Activated CD8-positive, alpha-beta memory T cell treated with anti-CD3 and anti-CD28 coated beads, Interleukin-2, amount 50 U/mL, for 1 hour (primary cell): Measurements from ENCODE around the gene HSFX3.
"Not testable (repeated sequence)": the region's sequence is repeated elsewhere in the genome, so short reads cannot be mapped to it uniquely, and the experiment has no call there.

ENCODE experiments used
- DNase-seq: peaks from one replicate; pipeline ENCODE4 v3.0.0-alpha.2; 2020; ENCODE audit errors: extremely low read depth

The HSFX3 gene, protein sequence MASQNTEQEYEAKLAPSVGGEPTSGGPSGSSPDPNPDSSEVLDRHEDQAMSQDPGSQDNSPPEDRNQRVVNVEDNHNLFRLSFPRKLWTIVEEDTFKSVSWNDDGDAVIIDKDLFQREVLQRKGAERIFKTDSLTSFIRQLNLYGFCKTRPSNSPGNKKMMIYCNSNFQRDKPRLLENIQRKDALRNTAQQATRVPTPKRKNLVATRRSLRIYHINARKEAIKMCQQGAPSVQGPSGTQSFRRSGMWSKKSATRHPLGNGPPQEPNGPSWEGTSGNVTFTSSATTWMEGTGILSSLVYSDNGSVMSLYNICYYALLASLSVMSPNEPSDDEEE

DNA sequence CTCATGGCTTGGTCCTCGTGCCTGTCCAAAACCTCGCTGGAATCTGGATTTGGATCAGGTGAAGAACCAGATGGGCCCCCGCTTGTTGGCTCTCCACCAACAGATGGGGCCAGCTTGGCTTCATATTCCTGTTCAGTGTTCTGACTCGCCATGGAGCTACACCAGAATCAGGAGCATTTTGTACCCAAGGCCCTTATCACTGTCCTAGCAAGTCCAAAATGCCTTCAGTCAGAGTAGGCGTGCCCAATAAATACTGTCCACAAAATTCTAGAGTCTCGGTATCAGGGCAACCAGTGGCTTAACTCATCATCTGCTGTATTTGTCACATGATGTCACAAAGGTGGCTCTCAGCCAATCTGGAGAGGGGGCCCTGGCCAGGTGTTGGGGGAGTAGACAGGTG, at the start of gene HSFX3:
Gene HSFX3 (minus strand): TSS at position 224 of the 400 bp plus-strand sequence. CDS start 72 bp downstream, at position 152.
- DNase-seq: not testable (repeated sequence)

DNA sequence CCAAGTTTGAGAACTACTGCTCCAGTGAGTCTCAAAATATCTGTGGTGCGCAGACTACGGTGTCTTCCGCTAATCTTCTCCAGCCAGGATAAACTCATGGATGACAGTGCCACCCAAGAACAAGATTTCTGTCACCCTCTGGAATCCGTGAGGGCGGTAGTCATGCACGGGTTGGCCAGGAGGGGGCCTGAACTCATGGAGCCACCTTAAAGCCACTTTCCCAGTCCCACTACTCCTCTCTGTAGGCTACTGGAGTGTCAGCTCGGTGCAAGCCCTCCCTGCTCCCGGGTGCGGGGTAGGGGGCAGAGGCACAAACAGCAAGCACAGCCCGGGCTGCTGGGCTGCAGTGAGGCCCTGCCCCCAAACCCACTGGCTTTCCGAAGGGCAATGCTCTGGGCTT, 48.9 kb upstream of the HSFX3 start:
- not testable (repeated sequence) for DNase-seq

DNA sequence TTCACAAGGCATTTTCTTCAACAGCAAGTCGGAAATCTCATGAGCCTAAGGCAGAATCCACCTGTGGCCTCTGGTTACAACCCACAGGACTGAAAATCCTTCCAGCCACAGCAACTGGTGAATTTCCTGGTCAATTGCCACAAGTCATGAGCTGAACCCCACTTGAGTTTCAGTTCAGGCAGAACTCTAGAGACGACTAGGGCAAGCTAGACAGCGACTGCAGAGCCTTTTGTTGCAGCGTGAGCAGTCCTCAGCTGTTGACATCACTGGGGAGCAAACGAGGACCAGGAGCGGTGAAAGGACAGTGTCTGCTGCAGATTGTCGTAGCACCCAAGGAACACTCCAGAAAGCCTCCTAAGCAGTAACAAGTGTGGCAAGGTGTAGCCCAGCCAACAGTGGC, 46.2 kb upstream of the HSFX3 start:
- not testable (repeated sequence) for DNase-seq

DNA sequence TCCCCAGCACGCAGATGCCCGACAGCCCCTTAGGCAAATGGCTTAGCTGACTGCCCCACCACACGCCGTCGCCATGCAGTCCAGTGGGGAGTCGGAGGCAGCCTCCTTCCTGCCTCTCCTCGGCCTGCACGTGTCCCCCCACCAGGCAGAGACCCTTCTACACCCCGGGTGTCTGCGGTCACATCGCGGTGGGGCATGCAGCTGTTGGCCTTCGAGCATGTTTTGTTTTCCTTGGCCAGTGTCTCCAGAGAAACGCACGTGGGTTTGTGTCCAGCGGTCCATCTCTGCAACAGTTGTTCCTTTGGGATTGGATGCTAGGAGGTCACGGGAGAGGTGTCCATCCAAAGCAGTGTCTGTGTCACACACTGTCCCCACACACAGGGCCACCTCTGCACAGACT, 45.5 kb upstream of the HSFX3 start, which contains the start of gene HSFX2:
Gene HSFX2 (minus strand): TSS at position 101 of the 400 bp plus-strand sequence. CDS start 614 bp downstream, outside the sequence.
- not testable (repeated sequence) for DNase-seq

DNA sequence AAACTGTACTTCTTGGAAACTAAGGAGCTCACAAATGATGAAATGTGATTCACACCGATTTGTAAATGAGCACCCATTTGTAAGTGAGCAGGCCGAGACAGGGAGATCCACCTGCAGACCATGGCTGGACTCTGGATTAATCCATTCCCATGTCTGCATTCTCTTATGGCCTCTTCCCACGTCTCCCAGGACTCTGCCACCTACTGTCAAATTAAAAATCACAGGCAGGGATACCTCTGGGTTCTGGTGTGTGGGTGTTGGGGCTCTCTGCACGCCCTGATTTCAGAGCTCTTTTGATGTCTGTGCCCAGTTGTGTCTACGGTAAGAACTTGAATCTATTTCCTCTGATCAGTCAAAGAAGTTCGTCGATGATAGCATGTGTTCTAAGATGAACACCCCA, 41.3 kb upstream of the HSFX3 start:
- DNase-seq: not testable (repeated sequence)

DNA sequence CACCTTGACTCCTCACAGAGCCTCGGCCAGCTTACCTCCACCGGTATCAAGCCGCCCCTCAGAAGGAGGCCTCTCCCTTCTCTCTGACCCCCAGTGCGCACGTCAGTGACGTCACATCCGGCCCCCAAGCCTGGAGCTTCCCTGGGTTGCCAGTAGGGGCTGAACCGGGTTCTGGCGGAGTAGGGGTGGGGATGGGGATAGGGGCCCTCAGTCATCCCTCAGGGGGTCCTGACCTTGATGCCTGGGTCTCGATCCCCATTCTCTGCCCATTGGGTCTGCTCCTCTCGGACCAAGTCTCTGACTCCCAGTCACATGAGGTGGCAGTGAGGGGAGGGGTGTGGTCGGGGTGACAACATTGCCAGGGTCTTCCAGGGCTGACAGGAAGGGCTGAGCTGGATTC, 37.6 kb upstream of the HSFX3 start, which contains the start of gene MAGEA9B:
Gene MAGEA9B (minus strand): TSS at position 101 of the 400 bp plus-strand sequence. CDS start 4,280 bp downstream, outside the sequence.
- not testable (repeated sequence) for DNase-seq

DNA sequence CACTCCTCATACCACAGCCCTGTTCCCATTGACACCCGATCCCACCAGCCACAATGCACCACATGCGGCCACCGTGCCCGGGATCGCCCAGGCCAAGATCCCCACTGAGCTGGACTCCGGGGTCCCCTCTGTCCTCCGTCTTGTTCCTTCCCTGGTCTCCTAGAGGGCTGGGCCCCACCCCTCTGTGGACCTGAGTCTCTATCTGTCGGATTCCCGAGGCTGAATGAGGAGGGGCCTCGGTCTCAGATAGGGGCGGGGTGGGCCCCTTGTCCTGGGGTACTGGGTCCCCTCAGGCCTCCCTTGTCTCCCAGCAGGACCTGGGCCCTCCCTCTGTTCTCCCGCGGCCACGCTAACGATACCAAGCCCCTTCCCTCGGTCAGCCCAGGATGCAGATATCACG, 35.9 kb upstream of the HSFX3 start:
- DNase-seq: not testable (repeated sequence)

DNA sequence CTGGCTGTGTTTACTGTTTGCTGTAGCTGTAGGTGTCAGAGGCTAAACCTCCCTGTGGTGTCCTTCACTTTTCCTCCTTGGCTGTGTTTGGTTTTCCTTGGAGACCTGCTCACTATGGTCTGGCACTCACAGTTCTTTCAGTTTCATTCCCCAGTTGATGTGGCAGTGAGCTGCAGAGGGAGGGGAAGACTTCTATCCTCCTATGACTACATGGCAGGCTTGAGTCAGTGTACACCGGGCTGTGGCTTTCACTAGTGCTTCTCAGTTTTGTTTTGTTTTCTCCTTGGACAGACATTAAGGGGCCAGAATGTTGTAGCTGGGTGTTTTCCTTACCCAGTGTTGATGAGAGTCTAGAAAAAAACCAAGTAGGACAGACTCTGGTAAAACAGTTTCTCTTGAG, 23.7 kb upstream of the HSFX3 start:
- not testable (repeated sequence) for DNase-seq

DNA sequence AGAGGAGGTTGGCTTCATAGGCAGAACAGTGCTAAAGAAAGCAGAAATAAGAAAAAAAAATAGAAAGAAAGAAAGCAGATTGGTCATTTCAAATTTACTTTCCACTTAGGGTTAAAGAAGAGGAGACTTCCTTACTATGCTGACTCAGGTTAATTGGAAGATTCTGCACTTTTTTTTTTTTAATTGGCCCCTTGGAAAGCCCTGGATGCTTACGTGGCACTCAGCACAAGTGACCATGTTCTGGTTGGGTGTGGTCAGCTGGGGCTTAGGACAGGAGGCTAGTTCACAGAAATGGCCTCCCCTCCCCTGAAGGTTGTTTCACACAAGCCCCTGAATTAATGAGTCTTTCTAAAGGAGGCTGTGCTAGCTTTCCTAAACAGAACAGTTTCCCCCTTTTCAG, 23.0 kb upstream of the HSFX3 start:
- DNase-seq: no peak

DNA sequence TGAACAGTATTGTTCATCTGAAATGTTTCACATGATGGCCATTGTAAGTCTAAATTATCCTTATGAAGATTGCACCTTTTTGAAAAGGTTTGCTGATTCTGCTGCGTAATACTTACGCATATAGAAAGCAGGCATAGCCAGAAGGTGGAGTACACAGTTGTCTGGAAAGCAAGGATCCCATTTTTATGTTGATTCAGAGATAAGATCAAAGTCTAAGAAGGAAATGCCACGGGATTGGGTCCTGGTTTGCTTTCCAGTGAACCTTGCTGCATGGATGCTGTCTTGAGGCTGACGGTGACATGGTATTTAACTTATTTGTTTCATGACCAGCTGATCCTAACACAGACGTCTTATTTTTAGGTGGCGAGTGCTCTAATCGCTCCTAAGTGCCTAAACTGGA, 22.0 kb upstream of the HSFX3 start:
- DNase-seq: no peak

DNA sequence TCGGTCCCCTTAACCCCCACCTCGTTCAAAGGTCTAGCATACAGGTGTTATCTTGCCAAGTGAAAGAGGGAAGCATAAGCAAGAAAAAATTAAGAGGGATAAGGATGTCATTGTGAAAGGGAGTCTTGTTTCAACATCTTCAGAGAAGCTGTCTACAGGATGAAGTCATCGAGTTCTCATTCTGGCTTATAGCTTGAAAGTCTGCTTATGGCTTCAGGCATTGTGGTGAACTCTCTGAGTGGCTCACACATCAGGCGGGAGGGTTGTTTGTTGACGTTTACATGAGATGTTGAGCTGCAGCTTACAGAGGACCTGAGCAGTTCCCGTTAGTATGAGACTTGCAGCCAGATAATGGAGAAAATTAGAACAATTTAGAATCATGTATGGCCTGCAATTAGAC, 20.9 kb upstream of the HSFX3 start:
- DNase-seq: no peak

DNA sequence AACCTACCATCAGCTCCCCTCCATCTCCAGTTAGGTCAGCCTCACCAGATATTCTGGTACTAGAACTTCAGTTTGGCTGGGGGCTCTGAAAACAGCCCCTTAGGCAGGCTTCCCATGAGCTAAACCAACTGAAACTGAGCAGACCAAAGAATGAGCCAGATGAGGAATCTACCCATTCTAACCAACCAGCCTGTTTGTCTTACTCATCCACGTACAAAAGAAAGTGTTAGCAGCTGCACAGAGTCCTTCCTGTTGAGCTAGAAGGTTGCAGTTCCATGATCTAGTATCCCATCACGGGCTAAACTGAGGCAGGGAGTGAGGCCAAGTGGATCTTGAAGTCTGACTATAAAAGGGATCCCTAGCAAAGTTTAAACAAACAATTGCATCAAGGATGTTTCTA, 20.0 kb upstream of the HSFX3 start:
- DNase-seq: no peak

DNA sequence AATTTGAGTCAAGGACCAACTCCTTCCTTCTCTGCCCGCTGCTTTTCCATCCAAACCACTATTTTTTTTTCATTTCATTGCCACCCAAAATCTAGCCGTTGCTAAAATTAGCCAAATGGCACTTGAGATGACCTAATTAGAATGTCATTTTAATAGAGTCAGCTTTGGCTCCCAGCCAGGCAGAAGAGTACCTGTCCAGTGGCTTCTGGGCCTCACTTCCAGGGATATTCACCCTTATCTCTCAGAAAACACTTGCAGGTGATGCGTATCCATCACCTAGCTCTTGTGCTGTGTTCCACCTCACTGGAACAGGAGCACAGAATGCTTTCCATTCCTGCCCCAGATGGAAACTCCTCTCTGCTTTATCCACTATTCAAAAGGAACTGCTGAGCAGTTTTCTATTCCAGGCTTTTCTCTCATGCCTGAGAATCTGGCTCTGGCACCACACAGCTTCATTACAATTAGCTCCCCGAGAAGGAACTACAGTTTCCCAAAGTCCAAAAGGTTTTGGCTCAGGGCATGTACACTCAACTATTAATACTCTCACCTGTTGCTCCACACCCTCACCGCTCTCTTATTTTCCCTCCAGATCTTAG, 19.1 kb upstream of the HSFX3 start:
- no peak for DNase-seq

DNA sequence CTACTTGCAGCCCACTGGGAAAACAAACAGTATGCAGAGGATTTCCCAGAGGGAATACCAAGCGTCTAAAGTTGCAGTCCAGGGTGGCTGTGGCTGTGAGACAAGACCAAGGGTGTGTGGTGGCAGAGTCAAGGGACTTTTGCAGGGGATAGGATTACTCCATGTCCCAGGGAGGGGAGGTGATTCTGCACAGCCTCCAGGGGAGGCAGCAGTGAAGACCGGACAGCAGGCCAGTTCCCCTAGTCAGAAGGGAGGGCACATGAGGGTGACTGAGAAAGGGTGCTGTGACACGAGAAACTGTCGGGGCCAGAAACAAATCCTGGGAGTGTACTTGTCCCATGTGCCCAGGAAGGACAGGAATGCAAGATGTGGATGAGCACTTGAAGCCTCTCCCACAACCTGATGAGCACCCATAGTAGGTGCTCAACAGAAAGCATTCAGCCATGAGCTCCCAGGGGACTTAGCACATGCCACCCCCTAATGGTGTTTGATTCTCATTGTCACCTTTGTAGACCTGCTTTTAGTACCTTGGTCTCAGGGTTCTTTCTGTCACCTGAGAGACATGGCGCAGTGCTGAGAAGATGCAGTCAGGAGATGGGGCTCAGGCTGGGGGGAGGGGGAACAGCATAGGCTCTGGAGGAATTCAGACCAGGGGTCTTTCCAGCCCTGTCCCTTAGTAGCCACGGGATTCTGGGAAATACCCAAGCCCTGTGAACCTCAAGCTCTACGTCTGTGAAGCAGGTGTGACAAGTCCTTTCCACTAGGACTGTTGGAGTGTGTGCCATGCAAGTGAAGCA, 18.1 kb upstream of the HSFX3 start:
- DNase-seq: no peak

DNA sequence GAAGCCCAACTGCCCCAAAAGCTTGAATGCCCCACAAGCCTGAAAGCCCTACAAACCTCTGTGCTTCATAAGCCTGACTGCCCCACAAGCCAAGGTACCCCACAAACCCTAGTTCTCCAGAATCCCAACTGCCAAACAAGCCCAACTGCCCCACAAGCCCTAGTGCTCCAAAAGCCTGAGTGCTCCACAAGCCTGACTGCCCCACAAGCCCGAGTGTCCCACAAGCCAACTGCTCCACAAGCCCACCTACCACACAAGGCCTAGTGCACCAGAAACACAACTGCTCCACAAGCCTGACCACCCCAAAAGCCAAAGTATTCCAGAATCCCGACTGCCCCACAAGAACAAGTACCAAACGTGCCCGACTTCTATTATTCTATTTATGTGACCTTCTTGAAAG, 13.6 kb upstream of the HSFX3 start:
- no peak for DNase-seq

DNA sequence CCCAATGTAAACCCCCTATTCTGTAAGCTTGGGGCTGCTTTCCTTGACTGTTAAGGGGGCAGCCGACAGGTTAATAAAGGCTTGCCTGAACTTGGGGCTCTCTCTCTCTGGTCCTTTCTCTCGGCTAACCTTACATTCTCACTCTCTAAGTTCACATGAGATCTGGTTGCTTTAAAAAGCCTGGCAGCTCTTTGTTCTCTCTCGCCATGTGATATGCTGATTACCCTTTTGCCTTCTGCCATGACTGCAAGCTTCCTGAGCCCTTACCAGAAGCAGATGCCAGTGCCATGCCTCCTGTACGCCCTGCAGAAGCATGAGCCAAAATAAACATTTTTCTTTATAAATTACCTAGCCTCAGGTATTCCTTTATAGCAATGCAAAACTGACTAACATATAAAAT, 5.5 kb upstream of the HSFX3 start:
- not testable (repeated sequence) for DNase-seq

DNA sequence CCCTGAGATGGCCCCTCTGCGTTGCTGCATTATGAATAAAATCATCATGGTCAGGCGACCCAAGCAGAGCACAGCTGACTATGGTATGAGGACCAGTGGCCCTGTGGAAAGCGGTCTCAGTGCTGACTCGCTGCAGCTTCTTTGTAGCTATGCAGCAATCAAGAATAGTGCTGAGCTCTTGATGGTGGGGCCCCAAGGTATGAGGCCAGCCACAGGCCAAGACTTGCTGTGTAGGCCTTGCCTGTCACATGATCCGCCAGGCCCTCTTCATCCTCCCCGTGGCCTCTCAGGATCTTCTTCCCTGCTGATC, 2.2 kb upstream of the HSFX3 start:
- not testable (repeated sequence) for DNase-seq

DNA sequence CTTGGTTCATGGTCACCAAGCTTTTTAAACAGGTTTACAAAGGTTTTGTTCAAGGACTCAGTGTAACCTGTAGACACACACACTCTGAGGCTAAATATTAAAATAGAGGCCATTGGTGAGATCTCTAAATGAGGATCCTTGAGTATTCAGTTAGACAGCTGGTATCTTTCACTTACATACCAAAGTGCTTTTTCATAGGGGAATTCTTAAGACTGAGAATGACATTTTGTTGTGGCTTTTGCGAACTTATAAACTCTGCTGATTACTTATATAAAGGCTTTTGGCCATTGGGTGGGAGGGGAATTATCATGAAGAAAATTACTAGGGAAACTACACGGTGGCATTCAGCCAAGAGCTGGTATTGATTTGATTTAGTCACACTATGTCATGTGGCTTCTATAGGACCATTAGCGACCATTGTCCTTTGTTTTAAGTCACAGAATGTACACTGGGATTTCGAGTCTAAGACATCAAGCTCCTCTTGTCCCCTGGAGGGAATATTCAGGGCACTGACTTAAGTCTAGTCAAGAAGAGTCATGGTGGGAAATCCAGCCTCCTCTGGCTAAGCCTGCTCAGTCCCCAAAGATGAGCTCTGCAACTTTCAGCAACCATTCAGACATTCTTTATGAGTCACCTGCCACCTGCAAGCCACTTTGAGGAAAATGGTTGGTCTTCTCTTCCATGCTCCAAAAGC, 1.7 kb upstream of the HSFX3 start:
- DNase-seq: not testable (repeated sequence)

DNA sequence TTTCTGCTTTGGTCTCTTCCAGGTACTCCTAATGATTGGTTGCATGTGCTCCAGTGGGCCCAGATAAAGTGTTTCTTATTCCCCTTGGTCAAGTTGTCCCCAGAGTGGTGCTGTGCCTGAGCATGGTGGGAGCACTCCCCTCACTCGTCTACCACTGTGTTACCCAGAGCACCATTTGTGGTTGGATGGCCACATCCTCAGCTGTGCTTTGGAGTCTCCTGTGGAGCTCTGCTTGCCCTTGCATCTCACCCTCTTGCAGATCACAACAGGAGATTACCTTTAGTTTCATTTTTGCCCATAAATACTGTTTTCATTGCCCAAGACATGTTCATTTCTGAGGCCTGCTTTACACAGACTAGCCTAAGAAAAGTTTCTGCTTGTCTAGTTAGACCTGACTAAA, 730 bp upstream of the HSFX3 start:
- not testable (repeated sequence) for DNase-seq

DNA sequence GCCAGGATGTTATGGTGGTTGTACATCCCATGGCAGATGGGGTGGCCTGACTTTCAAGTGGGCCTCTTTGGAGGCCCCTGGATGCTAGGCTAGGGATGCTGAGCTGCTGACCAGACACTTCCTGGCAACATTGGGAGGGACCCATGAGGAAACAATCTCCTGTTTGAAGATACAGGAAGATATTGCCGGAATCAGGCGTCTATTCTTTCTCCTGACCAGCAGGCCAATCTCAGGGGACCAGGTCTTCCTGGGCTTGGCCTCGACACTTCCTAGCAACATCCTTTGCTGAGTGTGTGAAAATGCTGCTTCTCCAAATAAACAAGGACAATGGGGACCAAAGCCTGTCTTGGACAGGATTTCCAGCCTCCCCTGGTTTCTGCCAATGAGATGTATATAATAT, 1.9 kb downstream of the HSFX3 start:
- not testable (repeated sequence) for DNase-seq

DNA sequence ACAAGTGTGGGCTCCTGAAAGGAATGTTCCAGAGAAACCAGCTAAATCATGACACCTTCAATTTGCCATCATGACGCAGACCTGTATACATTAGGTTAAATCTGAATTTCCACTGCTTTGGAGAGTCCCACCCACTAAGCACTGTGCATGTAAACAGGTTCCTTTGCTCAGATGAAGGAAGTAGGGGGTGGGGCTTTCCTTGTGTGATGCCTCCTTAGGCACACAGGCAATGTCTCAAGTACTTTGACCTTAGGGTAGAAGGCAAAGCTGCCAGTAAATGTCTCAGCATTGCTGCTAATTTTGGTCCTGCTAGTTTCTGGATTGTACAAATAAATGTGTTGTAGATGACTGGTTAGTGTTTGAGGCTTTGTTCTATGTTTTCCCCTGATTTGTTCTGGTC, 2.8 kb downstream of the HSFX3 start:
- DNase-seq: not testable (repeated sequence)
